ENCODE results near the gene FBN1.

GRCh38 chr15:48478581-48478980 is 166.9 kb downstream of the FBN1 start:
- TF ChIP-seq CTCF (IDR thresholded peaks at IDR 0.05): no peak
- no peak for TF ChIP-seq POLR2A (IDR thresholded peaks at IDR 0.05)

Data from esophagus squamous epithelium (tissue), 4 donors.